GM23338 (cell line): ENCODE results near the gene AGPS. TPM values are rescaled to one million over a fixed set of nuclear protein-coding genes. Genes with fewer than 3 reads are reported as not detected.

Experiments
- ATAC-seq: fragments of 200-7000 bp; cut with Tn5 transposase; 3 replicates; pipeline ENCODE4 v1.9.1; 2020
- DNase-seq: peaks from one replicate; pipeline ENCODE4 v3.0.0-alpha.2; 2015; ENCODE audit warnings: low spot score
- H2AFZ ChIP-seq: fragments of 200-600 bp; sonication (generic); 2 replicates; pipeline ENCODE4 v1.8.0; 2016; ENCODE audit warnings: antibody characterized with exemption, mild to moderate bottlenecking, moderate library complexity
- H3F3A ChIP-seq: fragments of 200-600 bp; sonication (generic); replicated peaks from 2 replicates; pipeline ENCODE4 v1.8.0; 2017; ENCODE audit warnings: antibody characterized with exemption, mixed run types, low read depth
- H3K27ac ChIP-seq: fragments of 200-600 bp; sonication (generic); 2 replicates; pipeline ENCODE4 v1.6.1; 2016; ENCODE audit warnings: low read depth
- H3K27me3 ChIP-seq: fragments of 200-600 bp; sonication (generic); 2 replicates; pipeline ENCODE4 v1.8.0; 2016; ENCODE audit warnings: mild to moderate bottlenecking, mixed run types, moderate library complexity; ENCODE audit not compliant: insufficient read depth
- H3K36me3 ChIP-seq: fragments of 200-600 bp; sonication (generic); 2 replicates; pipeline ENCODE4 v1.8.0; 2016; ENCODE audit warnings: mild to moderate bottlenecking; ENCODE audit not compliant: insufficient read depth
- H3K4me1 ChIP-seq: fragments of 200-600 bp; sonication (generic); 2 replicates; pipeline ENCODE4 v1.8.0; 2016; ENCODE audit warnings: mild to moderate bottlenecking, moderate library complexity; ENCODE audit not compliant: insufficient read depth
- H3K4me2 ChIP-seq: fragments of 200-600 bp; sonication (generic); 2 replicates; pipeline ENCODE4 v1.7.1; 2017; ENCODE audit warnings: mixed run types
- H3K4me3 ChIP-seq: fragments of 200-600 bp; sonication (generic); 2 replicates; pipeline ENCODE4 v1.6.1; 2016; ENCODE audit warnings: mixed run types
- H3K79me2 ChIP-seq: fragments of 200-600 bp; sonication (generic); replicated peaks from 2 replicates; pipeline ENCODE4 v1.8.0; 2017; ENCODE audit warnings: mild to moderate bottlenecking; ENCODE audit not compliant: insufficient read depth
- H3K9me2 ChIP-seq: fragments of 200-600 bp; sonication (generic); 2 replicates; pipeline ENCODE4 v1.8.0; 2017; ENCODE audit not compliant: insufficient read depth
- H4K20me1 ChIP-seq: fragments of 200-600 bp; sonication (generic); replicated peaks from 2 replicates; pipeline ENCODE4 v1.8.0; 2017; ENCODE audit warnings: mild to moderate bottlenecking; ENCODE audit not compliant: insufficient read depth
- H3K27ac Mint-ChIP-seq: 2 replicates; pipeline ENCODE4 v1.8.0; 2020; ENCODE audit warnings: inconsistent platforms, mild to moderate bottlenecking, moderate library complexity, mixed read lengths
- H3K27me3 Mint-ChIP-seq: 3 replicates; pipeline ENCODE4 v1.8.0; 2022; ENCODE audit warnings: low read depth, mild to moderate bottlenecking, moderate library complexity, mixed read lengths, inconsistent platforms; ENCODE audit not compliant: insufficient read depth, poor library complexity
- H3K36me3 Mint-ChIP-seq: 3 replicates; pipeline ENCODE4 v1.8.0; 2021; ENCODE audit warnings: low read depth, mild to moderate bottlenecking, inconsistent platforms, moderate library complexity, mixed read lengths
- H3K4me1 Mint-ChIP-seq: 3 replicates; pipeline ENCODE4 v1.8.0; 2020; ENCODE audit warnings: mild to moderate bottlenecking, inconsistent platforms, mixed read lengths
- H3K4me3 Mint-ChIP-seq: 3 replicates; pipeline ENCODE4 v1.8.0; 2021; ENCODE audit warnings: moderate library complexity, mild to moderate bottlenecking, inconsistent platforms, mixed read lengths
- H3K9me3 Mint-ChIP-seq: 3 replicates; pipeline ENCODE4 v1.8.0; 2020; ENCODE audit warnings: moderate library complexity, mild to moderate bottlenecking, inconsistent platforms, mixed read lengths
- CTCF ChIP-seq, 2 experiments: fragments of 200-600 bp in 1 of 2; sonication (generic) in 1 of 2; conservative IDR thresholded peaks; 2 replicates each; pipeline versions ENCODE4 v1.5.1 to v1.6.1; 2016 to 2017; ENCODE audit warnings: antibody characterized with exemption in 2 of 2, low read depth in 2 of 2, mild to moderate bottlenecking in 2 of 2, moderate library complexity in 1 of 2
- EZH2phosphoT487 ChIP-seq: fragments of 200-600 bp; sonication (generic); IDR thresholded peaks from one replicate; pipeline ENCODE4 v1.8.1; 2018; ENCODE audit warnings: antibody characterized with exemption; ENCODE audit not compliant: unreplicated experiment
- JUNB ChIP-seq: IDR thresholded peaks from one replicate; pipeline ENCODE4 v1.6.1; 2016; ENCODE audit warnings: antibody characterized with exemption; ENCODE audit not compliant: unreplicated experiment
- NANOG ChIP-seq: IDR thresholded peaks from 2 replicates; pipeline ENCODE4 v1.6.1; 2016; ENCODE audit warnings: antibody characterized with exemption, borderline replicate concordance
- STAT1 ChIP-seq: IDR thresholded peaks from one replicate; pipeline ENCODE4 v1.6.1; 2016; ENCODE audit warnings: antibody characterized with exemption; ENCODE audit not compliant: unreplicated experiment
- ZNF114 ChIP-seq: fragments of 250-450 bp; sonication (Bioruptor Pico); IDR thresholded peaks from 2 replicates; pipeline ENCODE4 v1.5.0; 2020; ENCODE audit warnings: mild to moderate bottlenecking, moderate library complexity
- polyA plus RNA-seq: library from polyadenylated mRNA; unstranded; fragments of >200 nt; fragmentation: Nextera tagmentation; extraction: Ambion mirVana; gene quantifications from 2 replicates; pipeline ENCODE4 v1.2.1, GENCODE V29; 2016
- total RNA-seq: library from RNA; depleted of rRNA; stranded (reverse); fragments of >200 nt; shearing (Covaris generic); gene quantifications from 2 replicates; pipeline ENCODE4 v1.2.3, GENCODE V29; 2014
- TF ChIP-seq, protein P1 (sequence below): fragments of 250-450 bp; sonication (Bioruptor Pico); IDR thresholded peaks from 2 replicates; pipeline ENCODE4 v1.5.0; 2020; ENCODE audit warnings: mild to moderate bottlenecking, moderate library complexity

Gene AGPS
- total and polyA plus RNA-seq, 2 experiments from 2014 or later, result 14.6 to 73.2 TPM

- TF ChIP-seq, protein P1, sequence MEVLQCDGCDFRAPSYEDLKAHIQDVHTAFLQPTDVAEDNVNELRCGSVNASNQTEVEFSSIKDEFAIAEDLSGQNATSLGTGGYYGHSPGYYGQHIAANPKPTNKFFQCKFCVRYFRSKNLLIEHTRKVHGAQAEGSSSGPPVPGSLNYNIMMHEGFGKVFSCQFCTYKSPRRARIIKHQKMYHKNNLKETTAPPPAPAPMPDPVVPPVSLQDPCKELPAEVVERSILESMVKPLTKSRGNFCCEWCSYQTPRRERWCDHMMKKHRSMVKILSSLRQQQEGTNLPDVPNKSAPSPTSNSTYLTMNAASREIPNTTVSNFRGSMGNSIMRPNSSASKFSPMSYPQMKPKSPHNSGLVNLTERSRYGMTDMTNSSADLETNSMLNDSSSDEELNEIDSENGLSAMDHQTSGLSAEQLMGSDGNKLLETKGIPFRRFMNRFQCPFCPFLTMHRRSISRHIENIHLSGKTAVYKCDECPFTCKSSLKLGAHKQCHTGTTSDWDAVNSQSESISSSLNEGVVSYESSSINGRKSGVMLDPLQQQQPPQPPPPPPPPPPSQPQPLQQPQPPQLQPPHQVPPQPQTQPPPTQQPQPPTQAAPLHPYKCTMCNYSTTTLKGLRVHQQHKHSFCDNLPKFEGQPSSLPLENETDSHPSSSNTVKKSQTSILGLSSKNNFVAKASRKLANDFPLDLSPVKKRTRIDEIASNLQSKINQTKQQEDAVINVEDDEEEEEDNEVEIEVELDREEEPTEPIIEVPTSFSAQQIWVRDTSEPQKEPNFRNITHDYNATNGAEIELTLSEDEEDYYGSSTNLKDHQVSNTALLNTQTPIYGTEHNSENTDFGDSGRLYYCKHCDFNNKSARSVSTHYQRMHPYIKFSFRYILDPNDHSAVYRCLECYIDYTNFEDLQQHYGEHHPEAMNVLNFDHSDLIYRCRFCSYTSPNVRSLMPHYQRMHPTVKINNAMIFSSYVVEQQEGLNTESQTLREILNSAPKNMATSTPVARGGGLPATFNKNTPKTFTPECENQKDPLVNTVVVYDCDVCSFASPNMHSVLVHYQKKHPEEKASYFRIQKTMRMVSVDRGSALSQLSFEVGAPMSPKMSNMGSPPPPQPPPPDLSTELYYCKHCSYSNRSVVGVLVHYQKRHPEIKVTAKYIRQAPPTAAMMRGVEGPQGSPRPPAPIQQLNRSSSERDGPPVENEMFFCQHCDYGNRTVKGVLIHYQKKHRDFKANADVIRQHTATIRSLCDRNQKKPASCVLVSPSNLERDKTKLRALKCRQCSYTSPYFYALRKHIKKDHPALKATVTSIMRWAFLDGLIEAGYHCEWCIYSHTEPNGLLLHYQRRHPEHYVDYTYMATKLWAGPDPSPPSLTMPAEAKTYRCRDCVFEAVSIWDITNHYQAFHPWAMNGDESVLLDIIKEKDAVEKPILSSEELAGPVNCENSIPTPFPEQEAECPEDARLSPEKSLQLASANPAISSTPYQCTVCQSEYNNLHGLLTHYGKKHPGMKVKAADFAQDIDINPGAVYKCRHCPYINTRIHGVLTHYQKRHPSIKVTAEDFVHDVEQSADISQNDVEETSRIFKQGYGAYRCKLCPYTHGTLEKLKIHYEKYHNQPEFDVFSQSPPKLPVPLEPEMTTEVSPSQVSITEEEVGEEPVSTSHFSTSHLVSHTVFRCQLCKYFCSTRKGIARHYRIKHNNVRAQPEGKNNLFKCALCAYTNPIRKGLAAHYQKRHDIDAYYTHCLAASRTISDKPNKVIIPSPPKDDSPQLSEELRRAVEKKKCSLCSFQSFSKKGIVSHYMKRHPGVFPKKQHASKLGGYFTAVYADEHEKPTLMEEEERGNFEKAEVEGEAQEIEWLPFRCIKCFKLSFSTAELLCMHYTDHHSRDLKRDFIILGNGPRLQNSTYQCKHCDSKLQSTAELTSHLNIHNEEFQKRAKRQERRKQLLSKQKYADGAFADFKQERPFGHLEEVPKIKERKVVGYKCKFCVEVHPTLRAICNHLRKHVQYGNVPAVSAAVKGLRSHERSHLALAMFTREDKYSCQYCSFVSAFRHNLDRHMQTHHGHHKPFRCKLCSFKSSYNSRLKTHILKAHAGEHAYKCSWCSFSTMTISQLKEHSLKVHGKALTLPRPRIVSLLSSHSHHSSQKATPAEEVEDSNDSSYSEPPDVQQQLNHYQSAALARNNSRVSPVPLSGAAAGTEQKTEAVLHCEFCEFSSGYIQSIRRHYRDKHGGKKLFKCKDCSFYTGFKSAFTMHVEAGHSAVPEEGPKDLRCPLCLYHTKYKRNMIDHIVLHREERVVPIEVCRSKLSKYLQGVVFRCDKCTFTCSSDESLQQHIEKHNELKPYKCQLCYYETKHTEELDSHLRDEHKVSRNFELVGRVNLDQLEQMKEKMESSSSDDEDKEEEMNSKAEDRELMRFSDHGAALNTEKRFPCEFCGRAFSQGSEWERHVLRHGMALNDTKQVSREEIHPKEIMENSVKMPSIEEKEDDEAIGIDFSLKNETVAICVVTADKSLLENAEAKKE (CRISPR knock-in tag), result no peak
- TF ChIP-seq NANOG, result no peak
- no peak for TF ChIP-seq STAT1
- no peak for TF ChIP-seq JUNB
- TF ChIP-seq CTCF (conservative IDR thresholded peaks at IDR 0.05; ENCODE audit: low read depth in 2 of 2), result no peak
Observed at GRCh38 chr2:177393203-177393755, 706 bp downstream of the AGPS start (continued).

- H3K79me2 ChIP-seq, result peaks cover 62% of the 10 kb centered on the region
- H3K4me1 Mint-ChIP-seq, result peaks cover 48% of the 10 kb centered on the region
- no peak for ATAC-seq
- no peaks in the 10 kb centered on the region for H3K9me2 ChIP-seq
- peak overlapping the region; percentile 94 for H3K4me2 ChIP-seq
- peak overlapping the region; percentile 93 for H3K4me3 Mint-ChIP-seq
- no peaks in the 10 kb centered on the region for H3K9me3 Mint-ChIP-seq
- no peak overlapping the region; the same call in 1 of the 2 replicates for H3K27ac Mint-ChIP-seq
- H2AFZ ChIP-seq, result no peak overlapping the region
- H3K4me1 ChIP-seq, result peaks cover 33% of the 10 kb centered on the region
- H3K27ac ChIP-seq, result no peak overlapping the region
- TF ChIP-seq EZH2phosphoT487 (no peak), NANOG (no peak), ZNF114 (no peak)
- no peaks in the 10 kb centered on the region; the same call in 2 of the 3 replicates for H3K36me3 Mint-ChIP-seq
- H4K20me1 ChIP-seq, result peaks cover 12% of the 10 kb centered on the region; the same call in 1 of the 2 replicates
- no peaks in the 10 kb centered on the region for H3K27me3 ChIP-seq
- no peak for DNase-seq
- no peaks in the 10 kb centered on the region for H3K36me3 ChIP-seq
- peaks cover 3% of the 10 kb centered on the region for H3K27me3 Mint-ChIP-seq
- no peaks in the 10 kb centered on the region for H3F3A ChIP-seq
- H3K4me3 ChIP-seq, result peak overlapping the region; percentile 90
Observed at GRCh38 chr2:177393824-177394593, 1.4 kb downstream of the AGPS start.
